ENCODE measurements around the gene CACNA2D3.

GRCh38 chr3:54356261-54357045 lies 234.1 kb downstream of the CACNA2D3 start:
- TF ChIP-seq, protein P1, sequence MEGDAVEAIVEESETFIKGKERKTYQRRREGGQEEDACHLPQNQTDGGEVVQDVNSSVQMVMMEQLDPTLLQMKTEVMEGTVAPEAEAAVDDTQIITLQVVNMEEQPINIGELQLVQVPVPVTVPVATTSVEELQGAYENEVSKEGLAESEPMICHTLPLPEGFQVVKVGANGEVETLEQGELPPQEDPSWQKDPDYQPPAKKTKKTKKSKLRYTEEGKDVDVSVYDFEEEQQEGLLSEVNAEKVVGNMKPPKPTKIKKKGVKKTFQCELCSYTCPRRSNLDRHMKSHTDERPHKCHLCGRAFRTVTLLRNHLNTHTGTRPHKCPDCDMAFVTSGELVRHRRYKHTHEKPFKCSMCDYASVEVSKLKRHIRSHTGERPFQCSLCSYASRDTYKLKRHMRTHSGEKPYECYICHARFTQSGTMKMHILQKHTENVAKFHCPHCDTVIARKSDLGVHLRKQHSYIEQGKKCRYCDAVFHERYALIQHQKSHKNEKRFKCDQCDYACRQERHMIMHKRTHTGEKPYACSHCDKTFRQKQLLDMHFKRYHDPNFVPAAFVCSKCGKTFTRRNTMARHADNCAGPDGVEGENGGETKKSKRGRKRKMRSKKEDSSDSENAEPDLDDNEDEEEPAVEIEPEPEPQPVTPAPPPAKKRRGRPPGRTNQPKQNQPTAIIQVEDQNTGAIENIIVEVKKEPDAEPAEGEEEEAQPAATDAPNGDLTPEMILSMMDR (IDR thresholded peaks at IDR 0.05) = no peak
- TF ChIP-seq EP300 (IDR thresholded peaks at IDR 0.05; ENCODE audit: low read depth) = no peak
- no peak for TF ChIP-seq POLR2AphosphoS5 (IDR thresholded peaks at IDR 0.05)

Measured in transverse colon (tissue), 4 donors.